C4-2B (cell line): ENCODE results near the gene SULT1A2.
"Not testable (repeated sequence)": the region's sequence is repeated elsewhere in the genome, so short reads cannot be mapped to it uniquely, and the experiment has no call there.

Experiments used
- H3K27ac ChIP-seq: fragments of 450-650 bp; 2 replicates; pipeline ENCODE4 v1.5.1; 2017
- CTCF ChIP-seq: fragments of 450-650 bp; conservative IDR thresholded peaks from 2 replicates; pipeline ENCODE4 v1.5.1; 2017; ENCODE audit warnings: mild to moderate bottlenecking
- ZFX ChIP-seq: fragments of 450-650 bp; IDR thresholded peaks from 2 replicates; pipeline ENCODE4 v1.6.1; 2017

SULT1A2 gene

GRCh38 chr16:28597692-28598261 is 927 bp upstream of the SULT1A2 start:
- H3K27ac ChIP-seq = no peak overlapping the region
- no peak for TF ChIP-seq CTCF

GRCh38 chr16:28596115-28596630 is 677 bp downstream of the SULT1A2 start:
- TF ChIP-seq CTCF = no peak
- H3K27ac ChIP-seq = no peak overlapping the region

GRCh38 chr16:28595451-28595850 is 1.4 kb downstream of the SULT1A2 start:
- not testable (repeated sequence) for H3K27ac ChIP-seq

GRCh38 chr16:28592979-28593553 is 3.8 kb downstream of the SULT1A2 start:
- TF ChIP-seq ZFX (no peak), CTCF (no peak)

GRCh38 chr16:28592511-28592910 is 4.3 kb downstream of the SULT1A2 start:
- no peak overlapping the region for H3K27ac ChIP-seq
- TF ChIP-seq CTCF = no peak
- no peak for TF ChIP-seq ZFX

More at GRCh38 chr16:28592979-28593553, 3.8 kb downstream of the SULT1A2 start:
- H3K27ac ChIP-seq = no peak overlapping the region

GRCh38 chr16:28591355-28591754 is 5.5 kb downstream of the SULT1A2 start:
- TF ChIP-seq CTCF (no peak), ZFX (no peak)
- H3K27ac ChIP-seq = no peak overlapping the region

- TF ChIP-seq CTCF (no peak), ZFX (no peak)
- H3K27ac ChIP-seq = no peak overlapping the region
Measured at GRCh38 chr16:28590384-28591340, 6.2 kb downstream of the SULT1A2 start.
